HG03460 (cell line): ENCODE measurements around the gene METTL21C.

ENCODE experiments used
- ATAC-seq: cut with Tn5 transposase; IDR thresholded peaks from one replicate; pipeline ENCODE4 v1.9.1; 2021; ENCODE audit not compliant: unreplicated experiment

METTL21C gene

GRCh38 chr13:102667911-102668310, 26.9 kb downstream of the METTL21C start:
- ATAC-seq = no peak

- no peak for ATAC-seq
Observed at GRCh38 chr13:102667023-102667422, 27.8 kb downstream of the METTL21C start.

GRCh38 chr13:102659168-102659713, 35.6 kb downstream of the METTL21C start:
- no peak for ATAC-seq

- no peak for ATAC-seq
Observed at GRCh38 chr13:102658660-102659059, 36.2 kb downstream of the METTL21C start.

- no peak for ATAC-seq
Observed at GRCh38 chr13:102657630-102658029, 37.2 kb downstream of the METTL21C start.

DNA sequence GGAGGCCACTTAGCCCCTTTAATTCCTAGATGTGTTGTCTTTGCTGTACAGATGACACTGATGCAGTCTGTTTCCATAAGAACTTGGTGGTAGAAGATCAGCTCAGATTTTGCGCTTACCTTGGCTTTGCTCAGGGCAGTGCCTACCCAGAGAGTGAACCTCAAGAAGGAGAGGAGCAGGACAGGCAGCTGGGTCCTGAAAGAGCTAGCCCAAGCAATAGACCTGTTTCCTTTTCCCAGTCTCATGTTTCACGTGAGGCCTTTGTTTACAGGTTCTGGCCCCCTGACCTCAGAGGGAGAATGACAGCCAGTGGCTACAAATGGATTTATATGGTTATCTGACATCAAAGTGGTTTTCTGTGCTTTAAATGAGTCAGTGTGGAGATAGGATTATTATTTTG, 40.1 kb downstream of the METTL21C start:
- no peak for ATAC-seq

- no peak for ATAC-seq
Observed at GRCh38 chr13:102651892-102652291, 43.0 kb downstream of the METTL21C start.

GRCh38 chr13:102651392-102651791, 43.5 kb downstream of the METTL21C start:
- ATAC-seq = no peak

GRCh38 chr13:102650444-102650843, 44.4 kb downstream of the METTL21C start:
- ATAC-seq = no peak

DNA sequence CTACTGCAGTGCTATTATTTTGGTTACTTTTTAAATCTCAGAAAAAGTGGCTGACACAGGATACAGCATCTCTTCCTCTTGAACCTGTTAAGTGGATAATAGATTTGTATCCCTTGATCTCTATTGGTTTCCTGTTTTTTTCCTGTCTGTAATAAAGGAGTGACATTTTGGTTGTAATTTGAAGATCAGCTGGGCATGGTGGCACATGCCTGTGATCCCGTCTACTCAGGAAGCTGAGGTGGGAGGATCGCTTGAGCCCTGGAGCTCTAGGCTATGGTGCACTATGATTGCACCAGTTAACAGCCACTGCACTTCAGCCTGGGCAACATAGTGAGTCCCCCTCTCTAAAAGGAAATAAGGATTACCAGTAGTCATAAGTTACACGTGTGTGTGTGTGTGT, 46.8 kb downstream of the METTL21C start:
- ATAC-seq = no peak

GRCh38 chr13:102645701-102646100, 49.1 kb downstream of the METTL21C start:
- ATAC-seq = no peak

GRCh38 chr13:102643656-102644055, 51.2 kb downstream of the METTL21C start:
- no peak for ATAC-seq

DNA sequence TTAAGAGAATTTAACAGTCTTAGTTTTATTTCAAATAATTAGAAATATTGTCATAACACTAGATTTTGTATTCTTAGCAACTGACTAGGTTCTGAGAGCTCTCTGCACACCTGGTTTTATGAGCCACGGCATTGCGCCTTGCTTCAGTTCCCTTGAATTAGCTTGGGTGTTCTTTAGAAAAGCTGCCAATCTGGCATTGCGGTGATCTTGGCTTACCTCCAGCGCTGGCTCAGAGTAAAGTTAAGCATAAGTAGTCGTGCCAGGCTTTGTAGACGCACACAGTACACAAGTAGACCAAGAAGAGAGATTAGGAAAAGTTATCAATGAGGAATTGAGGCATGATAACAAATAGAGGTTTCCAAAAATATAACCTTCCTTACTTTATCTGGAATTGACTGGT, 52.4 kb downstream of the METTL21C start:
- ATAC-seq = no peak

DNA sequence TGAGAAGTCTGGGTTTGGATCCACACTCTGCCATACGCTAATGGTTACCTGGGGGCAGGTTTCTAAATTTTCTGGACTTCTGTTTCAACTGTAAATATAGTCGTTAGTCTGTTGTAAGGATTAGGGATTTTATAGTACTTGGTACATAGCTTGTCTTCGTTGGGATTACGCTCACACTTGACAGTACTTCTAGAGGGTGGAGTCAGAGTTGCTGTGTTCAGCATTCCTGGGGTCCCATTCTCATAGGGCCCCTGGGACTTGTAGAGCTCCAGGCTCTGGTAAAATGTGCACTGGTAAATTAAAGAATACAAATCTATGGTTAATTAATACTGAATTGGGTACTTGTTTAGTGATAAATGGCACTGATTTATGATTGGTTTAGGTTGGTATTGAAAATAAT, 52.8 kb downstream of the METTL21C start:
- no peak for ATAC-seq

- ATAC-seq = no peak
Observed at GRCh38 chr13:102638741-102639140, 56.1 kb downstream of the METTL21C start.
